Measurements from ENCODE around the gene NBPF3. TPM values are rescaled to one million over a fixed set of nuclear protein-coding genes. Genes with fewer than 3 reads are reported as not detected.

The NBPF3 gene
- total and polyA plus RNA-seq, 2 donors (not counting 3 experiments of a cell fraction or from before 2014, with no cell fraction given): 3.3 to 6.5 TPM

GRCh38 chr1:21396516-21396915, 43.4 kb upstream of the NBPF3 start:
- Histone ChIP-seq H3K4me2 (ENCODE audit: insufficient read depth, low read length) (no peak overlapping the region), H3K9ac (replicated peaks; ENCODE audit: extremely low read depth, insufficient read depth, low read length) (no peak overlapping the region), H2AFZ (ENCODE audit: low read depth, low read length) (no peak overlapping the region), H3K9me3 (replicated peaks; ENCODE audit: control insufficient read depth, insufficient read depth, low read length) (no peaks in the 10 kb centered on the region), H3K4me1 (ENCODE audit: control insufficient read depth, extremely low read depth, insufficient read depth, low read length) (peaks cover 6% of the 10 kb centered on the region), H4K20me1 (replicated peaks; ENCODE audit: control insufficient read depth, extremely low read depth, insufficient read depth, low read length) (no peaks in the 10 kb centered on the region), H3K36me3 (ENCODE audit: control insufficient read depth in 2 of 2, extremely low read depth in 1 of 2, insufficient read depth in 2 of 2, low read length in 2 of 2) (no peaks in the 10 kb centered on the region), H3K27ac (ENCODE audit: insufficient read depth, low read depth, low read length) (no peak overlapping the region), H3K9me1 (replicated peaks; ENCODE audit: control insufficient read depth, extremely low read depth, insufficient read depth, low read length) (no peaks in the 10 kb centered on the region), H3K4me3 (replicated peaks in 1 of 3; ENCODE audit: insufficient read depth in 1 of 3, low read depth in 1 of 3, low read length in 3 of 3) (no peak overlapping the region), H3K27me3 (ENCODE audit: control insufficient read depth in 2 of 2, insufficient read depth in 2 of 2, low read length in 2 of 2) (peaks cover 3 to 14% of the 10 kb centered on the region in 2 experiments), H3K79me2 (ENCODE audit: control insufficient read depth, insufficient read depth, low read length) (no peaks in the 10 kb centered on the region)
- no peak for TF ChIP-seq JUN (IDR thresholded peaks at IDR 0.05; ENCODE audit: borderline replicate concordance, insufficient read depth, insufficient read length, low read depth)
- TF ChIP-seq FOS (IDR thresholded peaks at IDR 0.05; ENCODE audit: borderline replicate concordance, insufficient read depth, low read length): no peak
- no peak for TF ChIP-seq POLR2A (IDR thresholded peaks at IDR 0.05; ENCODE audit: low read depth, low read length)
- no peak for TF ChIP-seq CTCF (IDR thresholded peaks at IDR 0.05; ENCODE audit: extremely low read depth in 1 of 2, insufficient read depth in 1 of 2, low read depth in 1 of 2, low read length in 2 of 2)
- no peak for TF ChIP-seq MAX (IDR thresholded peaks at IDR 0.05; ENCODE audit: insufficient read depth, insufficient read length)
- TF ChIP-seq MYC (IDR thresholded peaks at IDR 0.05; ENCODE audit: low read depth, low read length): no peak
- TF ChIP-seq GATA2 (IDR thresholded peaks at IDR 0.05; ENCODE audit: insufficient read depth, insufficient read length, low read depth, low read length): no peak
- no peak for TF ChIP-seq POLR2AphosphoS5 (IDR thresholded peaks at IDR 0.05; ENCODE audit: insufficient read depth, low read depth, low read length)
- no peak for TF ChIP-seq EZH2 (IDR thresholded peaks at IDR 0.05; ENCODE audit: borderline replicate concordance, low read depth, low read length, severe bottlenecking)
- POLR2A ChIA-PET: no interaction called here
- no TSS peak for BruUV-seq (replicated peaks)
- intact Hi-C loops (cut with micrococcal nuclease): no loop called here
- FAIRE-seq (no peak), DNase-seq (ENCODE audit: low read depth, low spot score) (no peak)
- dilution Hi-C loops (cut with MboI; ENCODE audit: extremely low pct_ligation_motif_present, low sequenced_read_pairs): no loop called here
- CTCF ChIA-PET: no interaction called here
